ENCODE results near the gene ANKIB1. TPM values are rescaled to one million over a fixed set of nuclear protein-coding genes. Genes with fewer than 3 reads are reported as not detected.

The ANKIB1 gene
- total and polyA plus RNA-seq, 9 of the 15 experiments (the other 6 are each of a cell fraction or from before 2014, with no cell fraction given), result 5.9 to 25.2 (median 16.1) TPM

GRCh38 chr7:92447345-92448204, 201.8 kb downstream of the ANKIB1 start, which contains the start of gene GATAD1 (continued):
- TF ChIP-seq ZNF717 (CRISPR knock-in tag; IDR thresholded peaks at IDR 0.05) (no peak), FOXM1 (IDR thresholded peaks at IDR 0.05; ENCODE audit: low read depth) (no peak), FOXM1 (CRISPR knock-in tag; IDR thresholded peaks at IDR 0.05; ENCODE audit: low read depth) (0 out of 2 replicates have a peak, but pooled peaks have one; percentile 55), REST (IDR thresholded peaks at IDR 0.05; ENCODE audit: borderline replicate concordance) (no peak), REST (CRISPR knock-in tag; IDR thresholded peaks at IDR 0.05; ENCODE audit: low read depth) (no peak; the same call in none of the 2 replicates), MNT (conservative IDR thresholded peaks at IDR 0.05) (peak; percentile 57 to 75), SNIP1 (IDR thresholded peaks at IDR 0.05; ENCODE audit: low read depth) (no peak), PCBP1 (IDR thresholded peaks at IDR 0.05; ENCODE audit: low read depth, low read length, poor library complexity, severe bottlenecking) (peak; percentile 40), TRIM24 (IDR thresholded peaks at IDR 0.05) (peak in 1 of 2 experiments; percentile 65; a peak in 2 of 4 replicates), FOXK1 (CRISPR knock-in tag; IDR thresholded peaks at IDR 0.05; ENCODE audit: borderline replicate concordance) (peak; percentile 38; the same call in 1 of the 2 replicates)
- TF ChIP-seq, protein P1, sequence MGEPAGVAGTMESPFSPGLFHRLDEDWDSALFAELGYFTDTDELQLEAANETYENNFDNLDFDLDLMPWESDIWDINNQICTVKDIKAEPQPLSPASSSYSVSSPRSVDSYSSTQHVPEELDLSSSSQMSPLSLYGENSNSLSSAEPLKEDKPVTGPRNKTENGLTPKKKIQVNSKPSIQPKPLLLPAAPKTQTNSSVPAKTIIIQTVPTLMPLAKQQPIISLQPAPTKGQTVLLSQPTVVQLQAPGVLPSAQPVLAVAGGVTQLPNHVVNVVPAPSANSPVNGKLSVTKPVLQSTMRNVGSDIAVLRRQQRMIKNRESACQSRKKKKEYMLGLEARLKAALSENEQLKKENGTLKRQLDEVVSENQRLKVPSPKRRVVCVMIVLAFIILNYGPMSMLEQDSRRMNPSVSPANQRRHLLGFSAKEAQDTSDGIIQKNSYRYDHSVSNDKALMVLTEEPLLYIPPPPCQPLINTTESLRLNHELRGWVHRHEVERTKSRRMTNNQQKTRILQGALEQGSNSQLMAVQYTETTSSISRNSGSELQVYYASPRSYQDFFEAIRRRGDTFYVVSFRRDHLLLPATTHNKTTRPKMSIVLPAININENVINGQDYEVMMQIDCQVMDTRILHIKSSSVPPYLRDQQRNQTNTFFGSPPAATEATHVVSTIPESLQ (CRISPR knock-in tag; IDR thresholded peaks at IDR 0.05), result peak; percentile 20; the same call in 1 of the 2 replicates

Data from K562 (cell line).